SIG-M5 treated with dmso at 0.1 percent for 504 hours (cell line): ENCODE data around the gene IGF2BP2.
"Not testable (repeated sequence)": the region's sequence is repeated elsewhere in the genome, so short reads cannot be mapped to it uniquely, and the experiment has no call there.

Experiments
- DNase-seq: peaks from one replicate; lab custom pipeline; 2025; ENCODE audit not compliant: unreplicated experiment; lab: John Stamatoyannopoulos, UW

Gene IGF2BP2

GRCh38 chr3:185807445-185808068 lies 17.3 kb downstream of the IGF2BP2 start:
- no peak for DNase-seq

GRCh38 chr3:185798831-185799110 lies 26.1 kb downstream of the IGF2BP2 start:
- DNase-seq = not testable (repeated sequence)

GRCh38 chr3:185797993-185798830 lies 26.6 kb downstream of the IGF2BP2 start:
- DNase-seq = no peak

GRCh38 chr3:185797108-185797881 lies 27.5 kb downstream of the IGF2BP2 start:
- no peak for DNase-seq

GRCh38 chr3:185796431-185797107 lies 28.3 kb downstream of the IGF2BP2 start:
- peak; percentile 66 for DNase-seq

- DNase-seq = no peak
Observed at GRCh38 chr3:185793381-185793780, 31.5 kb downstream of the IGF2BP2 start.

GRCh38 chr3:185792955-185793354 lies 31.9 kb downstream of the IGF2BP2 start:
- DNase-seq = no peak

- DNase-seq = no peak
Observed at GRCh38 chr3:185789891-185790830, 34.7 kb downstream of the IGF2BP2 start.

GRCh38 chr3:185789134-185789533 lies 35.7 kb downstream of the IGF2BP2 start:
- DNase-seq = no peak

- no peak for DNase-seq
Observed at GRCh38 chr3:185788292-185788691, 36.5 kb downstream of the IGF2BP2 start.

GRCh38 chr3:185786956-185787877 lies 37.6 kb downstream of the IGF2BP2 start:
- no peak for DNase-seq

GRCh38 chr3:185786258-185786657 lies 38.6 kb downstream of the IGF2BP2 start:
- not testable (repeated sequence) for DNase-seq

- no peak for DNase-seq
Observed at GRCh38 chr3:185784317-185784716, 40.5 kb downstream of the IGF2BP2 start.

GRCh38 chr3:185781759-185782158 lies 43.1 kb downstream of the IGF2BP2 start:
- no peak for DNase-seq

- DNase-seq = no peak
Observed at GRCh38 chr3:185779461-185779860, 45.4 kb downstream of the IGF2BP2 start.

- DNase-seq = no peak
Observed at GRCh38 chr3:185778821-185779220, 46.0 kb downstream of the IGF2BP2 start.

- DNase-seq = no peak
Observed at GRCh38 chr3:185778094-185778493, 46.7 kb downstream of the IGF2BP2 start.

- no peak for DNase-seq
Observed at GRCh38 chr3:185770109-185770508, 54.7 kb downstream of the IGF2BP2 start.

- peak; percentile 70 for DNase-seq
Observed at GRCh38 chr3:185768578-185768982, 56.3 kb downstream of the IGF2BP2 start.
